Fibroblast of pulmonary artery (primary cell): ENCODE results near the gene DMD.

Experiments used
- DNase-seq: peaks from one replicate; pipeline ENCODE4 v3.0.0-alpha.2; 2010; ENCODE audit warnings: low read depth
- H3K4me3 ChIP-seq: replicated peaks from 2 replicates; pipeline ENCODE4 v1.5.1; 2011; ENCODE audit warnings: low read depth, mild to moderate bottlenecking, control low read depth, low read length, moderate library complexity
- TF ChIP-seq, protein P1 (sequence below): IDR thresholded peaks from 2 replicates; pipeline ENCODE4 v1.5.1; 2011; ENCODE audit warnings: mild to moderate bottlenecking, control low read depth, low read length, inconsistent platforms; ENCODE audit errors: missing control alignments

Gene DMD

GRCh38 chrX:33133320-33133719 lies 78.0 kb downstream of the DMD start:
- no peak for DNase-seq
- TF ChIP-seq, protein P1, sequence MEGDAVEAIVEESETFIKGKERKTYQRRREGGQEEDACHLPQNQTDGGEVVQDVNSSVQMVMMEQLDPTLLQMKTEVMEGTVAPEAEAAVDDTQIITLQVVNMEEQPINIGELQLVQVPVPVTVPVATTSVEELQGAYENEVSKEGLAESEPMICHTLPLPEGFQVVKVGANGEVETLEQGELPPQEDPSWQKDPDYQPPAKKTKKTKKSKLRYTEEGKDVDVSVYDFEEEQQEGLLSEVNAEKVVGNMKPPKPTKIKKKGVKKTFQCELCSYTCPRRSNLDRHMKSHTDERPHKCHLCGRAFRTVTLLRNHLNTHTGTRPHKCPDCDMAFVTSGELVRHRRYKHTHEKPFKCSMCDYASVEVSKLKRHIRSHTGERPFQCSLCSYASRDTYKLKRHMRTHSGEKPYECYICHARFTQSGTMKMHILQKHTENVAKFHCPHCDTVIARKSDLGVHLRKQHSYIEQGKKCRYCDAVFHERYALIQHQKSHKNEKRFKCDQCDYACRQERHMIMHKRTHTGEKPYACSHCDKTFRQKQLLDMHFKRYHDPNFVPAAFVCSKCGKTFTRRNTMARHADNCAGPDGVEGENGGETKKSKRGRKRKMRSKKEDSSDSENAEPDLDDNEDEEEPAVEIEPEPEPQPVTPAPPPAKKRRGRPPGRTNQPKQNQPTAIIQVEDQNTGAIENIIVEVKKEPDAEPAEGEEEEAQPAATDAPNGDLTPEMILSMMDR, result no peak
- H3K4me3 ChIP-seq, result no peak overlapping the region

- TF ChIP-seq, protein P1, result no peak
- no peak overlapping the region for H3K4me3 ChIP-seq
- DNase-seq, result no peak
These were observed 78.8 kb downstream of the DMD start for GRCh38 chrX:33132569-33132968.

GRCh38 chrX:33129607-33130006 lies 81.7 kb downstream of the DMD start:
- TF ChIP-seq, protein P1, result no peak
- DNase-seq, result no peak
- no peak overlapping the region for H3K4me3 ChIP-seq

DNA sequence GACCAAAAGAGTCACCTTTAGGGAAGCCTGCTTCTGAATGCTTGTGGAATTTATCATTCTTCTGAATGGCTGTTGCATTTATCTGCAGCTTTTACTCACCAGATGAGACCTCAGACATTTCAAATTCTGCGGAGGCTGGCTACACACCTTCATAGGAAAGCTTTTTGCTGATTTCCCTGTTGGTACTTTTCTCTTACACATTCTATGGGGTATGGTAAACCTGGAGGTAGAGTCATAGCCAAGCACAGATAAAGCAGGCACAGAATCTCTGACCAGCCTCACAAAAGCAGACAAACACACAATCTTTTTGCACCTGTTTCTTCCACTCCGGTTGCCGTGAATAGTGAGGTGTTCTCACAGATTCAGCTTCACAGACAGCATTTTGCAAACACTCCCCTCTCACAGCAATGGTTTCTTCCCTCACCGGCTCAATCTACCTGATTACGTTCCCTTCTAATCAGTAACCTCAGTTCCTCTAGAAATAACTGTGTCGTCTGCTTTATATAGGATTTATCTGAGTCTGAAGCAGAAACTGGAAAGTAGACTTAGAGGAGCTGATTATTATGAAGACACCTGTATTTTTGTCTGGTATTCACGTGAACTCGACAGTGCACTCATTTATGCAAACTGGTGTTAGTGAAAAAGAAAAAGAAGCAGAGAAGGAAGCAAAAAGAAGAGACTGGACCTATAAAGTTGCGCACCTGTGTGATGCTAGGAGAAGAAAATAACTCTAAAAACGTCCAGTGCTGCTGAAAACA lies 83.1 kb downstream of the DMD start:
- TF ChIP-seq, protein P1, result no peak
- H3K4me3 ChIP-seq, result no peak overlapping the region
- DNase-seq, result no peak

DNA sequence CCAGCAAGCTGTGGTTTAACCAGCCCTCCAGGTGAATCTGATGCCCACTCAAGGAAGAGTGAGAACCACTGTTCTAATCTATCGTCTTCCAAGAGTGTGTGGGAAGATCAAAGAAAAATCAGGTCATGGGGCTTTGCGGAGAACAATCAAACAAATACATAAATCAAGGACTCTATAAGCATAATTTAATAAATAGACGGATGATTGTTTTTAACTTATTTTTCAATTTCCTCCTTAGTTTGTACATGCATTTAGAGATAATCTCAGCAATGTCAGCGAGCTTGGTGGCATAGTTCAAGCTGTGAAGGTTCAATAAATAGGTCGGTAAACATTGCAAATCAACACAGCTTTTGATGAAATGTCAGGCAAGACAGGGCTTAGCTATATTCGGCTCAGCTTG lies 84.9 kb downstream of the DMD start:
- no peak for DNase-seq
- TF ChIP-seq, protein P1, result no peak
- H3K4me3 ChIP-seq, result no peak overlapping the region

- no peak for DNase-seq
- H3K4me3 ChIP-seq, result no peak overlapping the region
- TF ChIP-seq, protein P1, result no peak
These were observed 101.5 kb downstream of the DMD start for GRCh38 chrX:33109858-33110257.

GRCh38 chrX:33106737-33107136 lies 104.6 kb downstream of the DMD start:
- TF ChIP-seq, protein P1, result no peak
- no peak for DNase-seq

More at GRCh38 chrX:33106737-33107136, 104.6 kb downstream of the DMD start:
- no peak overlapping the region for H3K4me3 ChIP-seq
